GM12874 (cell line): Measurements from ENCODE around the gene EPC2.

Experiments
- CTCF ChIP-seq: IDR thresholded peaks from 2 replicates; pipeline ENCODE4 v1.5.1; 2011; ENCODE audit warnings: low read depth, mild to moderate bottlenecking, control low read depth, low read length, moderate library complexity; ENCODE audit not compliant: insufficient read depth

EPC2 gene

DNA sequence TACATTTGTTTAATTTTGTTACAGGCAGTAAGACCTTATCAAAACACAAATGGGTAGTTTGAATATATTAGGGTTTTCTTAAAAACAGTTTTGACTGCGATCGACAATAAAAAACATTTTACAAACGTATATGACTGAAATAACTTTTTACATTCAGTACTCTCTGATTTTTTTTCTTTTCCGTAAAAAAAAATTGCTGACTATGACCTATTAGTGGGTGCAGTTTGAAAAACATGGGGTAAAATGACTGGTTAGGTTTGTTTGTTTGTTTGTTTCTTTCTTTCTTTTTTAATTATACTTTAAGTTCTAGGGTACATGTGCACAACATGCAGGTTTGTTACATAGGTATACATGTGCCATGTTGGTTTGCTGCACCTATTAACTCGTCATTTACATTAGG, 36.9 kb downstream of the EPC2 start:
- no peak for TF ChIP-seq CTCF

- TF ChIP-seq CTCF, result no peak
These were observed 40.0 kb downstream of the EPC2 start for GRCh38 chr2:148684507-148684906.

- TF ChIP-seq CTCF, result no peak
These were observed 43.0 kb downstream of the EPC2 start for GRCh38 chr2:148687543-148687942.

DNA sequence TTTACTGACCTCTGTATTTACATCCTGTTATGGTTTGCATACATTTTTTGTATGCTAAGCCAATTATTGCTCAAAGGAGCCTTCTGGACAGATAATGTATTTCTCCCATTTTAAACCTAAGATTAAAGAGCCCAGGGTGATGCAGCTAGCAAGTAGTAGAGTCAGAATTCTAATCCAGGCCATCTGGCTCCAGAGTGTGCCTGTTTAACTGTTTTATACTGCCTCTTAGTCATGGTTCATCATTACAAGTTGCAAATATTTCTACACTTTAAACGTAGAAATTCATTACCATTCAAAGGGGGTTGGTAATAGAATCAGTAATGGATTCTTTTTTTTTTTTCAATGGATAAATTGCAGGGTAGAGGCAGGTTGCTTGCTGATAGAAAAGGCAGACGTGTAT, 52.4 kb downstream of the EPC2 start:
- no peak for TF ChIP-seq CTCF

DNA sequence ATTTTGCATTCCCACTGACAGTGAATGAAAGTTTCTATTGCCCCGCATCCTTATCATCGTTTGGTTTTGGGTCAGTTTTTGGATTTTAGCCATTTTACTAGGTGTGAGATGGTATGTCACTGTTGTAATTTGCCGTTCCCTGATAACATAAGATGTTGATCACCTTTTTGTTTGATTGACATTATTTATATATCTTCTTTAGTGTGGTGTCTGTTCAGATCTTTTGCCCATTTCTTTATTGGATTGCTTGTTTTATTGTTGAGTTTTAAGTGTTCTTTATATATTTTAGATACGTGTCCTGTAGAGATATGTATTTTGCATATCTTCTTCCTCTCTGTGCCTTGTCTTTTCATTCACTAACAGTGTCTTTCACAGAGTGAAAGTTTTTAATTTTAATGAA, 55.3 kb downstream of the EPC2 start:
- no peak for TF ChIP-seq CTCF

- no peak for TF ChIP-seq CTCF
These were observed 56.5 kb downstream of the EPC2 start for GRCh38 chr2:148701039-148701438.

- TF ChIP-seq CTCF, result no peak
These were observed 57.3 kb downstream of the EPC2 start for GRCh38 chr2:148701877-148702276.

DNA sequence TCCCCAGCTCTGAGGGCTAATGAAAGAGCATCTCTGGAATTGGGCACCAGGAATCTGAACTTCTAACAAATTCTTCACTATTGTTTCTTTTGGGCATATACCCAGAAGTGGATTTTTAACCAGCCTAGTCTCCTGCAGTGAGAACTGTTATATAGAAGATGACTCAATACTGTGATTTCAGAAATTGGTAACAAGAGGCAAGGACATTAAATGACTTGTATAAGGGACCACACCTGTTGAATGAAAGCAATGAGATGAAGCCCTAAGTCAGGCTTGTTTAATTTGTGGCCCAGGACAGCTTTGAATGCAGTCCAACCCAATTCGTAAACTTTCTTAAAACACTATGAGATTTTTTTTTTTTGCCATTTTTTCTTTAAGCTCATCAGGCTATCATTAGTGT, 57.9 kb downstream of the EPC2 start:
- TF ChIP-seq CTCF, result no peak
